Kidney epithelial cell (primary cell): ENCODE results near the gene ADCY4. TPM values are rescaled to one million over a fixed set of nuclear protein-coding genes. Genes with fewer than 3 reads are reported as not detected.
"Not testable (repeated sequence)": the region's sequence is repeated elsewhere in the genome, so short reads cannot be mapped to it uniquely, and the experiment has no call there.

Experiments
- DNase-seq: peaks from one replicate; pipeline ENCODE4 v3.0.0-alpha.2; 2010; ENCODE audit warnings: low read depth
- H3K27me3 ChIP-seq: 2 replicates; pipeline ENCODE4 v1.6.0; 2011; ENCODE audit warnings: low read length; ENCODE audit not compliant: control insufficient read depth, insufficient read depth
- H3K36me3 ChIP-seq: 2 replicates; pipeline ENCODE4 v1.5.1; 2011; ENCODE audit warnings: low read length; ENCODE audit not compliant: control insufficient read depth, insufficient read depth
- H3K4me3 ChIP-seq: 2 replicates; pipeline ENCODE4 v1.5.1; 2011; ENCODE audit warnings: low read depth, mild to moderate bottlenecking, control low read depth, low read length
- CTCF ChIP-seq: IDR thresholded peaks from 2 replicates; pipeline ENCODE4 v1.5.1; 2011; ENCODE audit warnings: mild to moderate bottlenecking, moderate library complexity, low read length, control low read depth, inconsistent platforms; ENCODE audit not compliant: insufficient read depth, poor library complexity, severe bottlenecking
- total RNA-seq: library from RNA; depleted of rRNA; stranded (reverse); fragments of >200 nt; gene quantifications from 2 replicates; pipeline ENCODE4 v1.2.3, GENCODE V29; 2015

The ADCY4 gene
- total RNA-seq, 1 donor from 2014 or later = 9.0 TPM

- TF ChIP-seq CTCF = no peak
- Histone ChIP-seq H3K4me3 (no peak overlapping the region), H3K36me3 (no peaks in the 10 kb centered on the region), H3K27me3 (peaks cover 7% of the 10 kb centered on the region)
- no peak for DNase-seq
Measured at GRCh38 chr14:24355009-24355408, 20.1 kb upstream of the ADCY4 start.

GRCh38 chr14:24354482-24354825, 19.6 kb upstream of the ADCY4 start:
- H3K36me3 ChIP-seq, H3K4me3 ChIP-seq, DNase-seq, H3K27me3 ChIP-seq: not testable (repeated sequence)

- no peaks in the 10 kb centered on the region for H3K36me3 ChIP-seq
- DNase-seq = no peak
- no peak for TF ChIP-seq CTCF
Measured at GRCh38 chr14:24353559-24354481, 18.9 kb upstream of the ADCY4 start.

GRCh38 chr14:24351517-24351916, 16.6 kb upstream of the ADCY4 start:
- Histone ChIP-seq H3K36me3 (no peaks in the 10 kb centered on the region), H3K27me3 (peaks cover 14% of the 10 kb centered on the region), H3K4me3 (no peak overlapping the region)
- DNase-seq = no peak
- TF ChIP-seq CTCF = peak; percentile 7

More at GRCh38 chr14:24353559-24354481, 18.9 kb upstream of the ADCY4 start:
- H3K4me3 ChIP-seq = no peak overlapping the region
- peaks cover 10% of the 10 kb centered on the region for H3K27me3 ChIP-seq

- no peaks in the 10 kb centered on the region for H3K36me3 ChIP-seq
- DNase-seq = no peak
- H3K27me3 ChIP-seq = peaks cover 14% of the 10 kb centered on the region
- H3K4me3 ChIP-seq = no peak overlapping the region
- no peak for TF ChIP-seq CTCF
Measured at GRCh38 chr14:24349742-24350141, 14.9 kb upstream of the ADCY4 start.

GRCh38 chr14:24348186-24348585, 13.3 kb upstream of the ADCY4 start:
- H3K36me3 ChIP-seq = no peaks in the 10 kb centered on the region
- no peak for DNase-seq
- no peak overlapping the region for H3K4me3 ChIP-seq
- peaks cover 14% of the 10 kb centered on the region for H3K27me3 ChIP-seq
- TF ChIP-seq CTCF = no peak
